GM12891 (cell line): ENCODE data around the gene C8G.

Experiments used
- POLR2A ChIP-seq: IDR thresholded peaks from 2 replicates; pipeline ENCODE4 v1.6.1; 2011; ENCODE audit warnings: low read depth, low read length, control low read depth
- TAF1 ChIP-seq: IDR thresholded peaks from 2 replicates; pipeline ENCODE4 v1.6.1; 2011; ENCODE audit warnings: low read depth, low read length, control low read depth

- TF ChIP-seq POLR2A, result no peak
- TF ChIP-seq TAF1, result no peak
Observed at GRCh38 chr9:136937186-136938001, 7.6 kb upstream of the C8G start.
